Colonic mucosa (tissue), 4 donors: Measurements from ENCODE around the gene METTL24. TPM values are rescaled to one million over a fixed set of nuclear protein-coding genes. Genes with fewer than 3 reads are reported as not detected.
"Not testable (repeated sequence)": the region's sequence is repeated elsewhere in the genome, so short reads cannot be mapped to it uniquely, and the experiment has no call there.

Source experiments
- DNase-seq: peaks from one replicate; pipeline ENCODE4 v3.0.0-alpha.2; 2020
- H3K27ac ChIP-seq: fragments of 200-600 bp; one replicate; pipeline ENCODE4 v1.8.0; 2021
- H3K27me3 ChIP-seq: fragments of 200-600 bp; one replicate; pipeline ENCODE4 v1.8.0; 2021
- H3K36me3 ChIP-seq: fragments of 200-600 bp; one replicate; pipeline ENCODE4 v1.8.0; 2021
- H3K4me1 ChIP-seq: fragments of 200-600 bp; one replicate; pipeline ENCODE4 v1.8.0; 2021; ENCODE audit warnings: mild to moderate bottlenecking
- H3K4me3 ChIP-seq: fragments of 200-600 bp; one replicate; pipeline ENCODE4 v1.8.0; 2021
- H3K9ac ChIP-seq, 2 donors: one replicate each; pipeline ENCODE4 v1.7.0; 2013; ENCODE audit warnings: control low read depth in 2 of 2, low read depth in 2 of 2, low read length in 2 of 2
- H3K9me3 ChIP-seq: fragments of 200-600 bp; one replicate; pipeline ENCODE4 v1.8.0; 2021
- intact Hi-C: fragments of 100-400 bp; cut with DNase I; formaldehyde crosslinking; loops from one replicate; pipeline ENCODE4 v1.14.1; 2022
- total RNA-seq, 2 donors: library from RNA; stranded (reverse); fragmentation: NEBNext Ultra II Directional in 1 of 2; extraction: Animal tissue kit (Norgen Biotek cat#: 25700) in 1 of 2; gene quantifications; one replicate each; pipeline ENCODE4 v1.2.1, GENCODE V29; 2021
- TF ChIP-seq, protein P1 (sequence below): fragments of 200-600 bp; IDR thresholded peaks from one replicate; pipeline ENCODE4 v1.8.0; 2022; ENCODE audit warnings: antibody characterized with exemption, mild to moderate bottlenecking
- donor health status: healthy.
- donor health status: DM: no; HTN: no; CAD: no.
- donor health status: DM: no; HTN: no; CAD: no.

Gene METTL24
- total RNA-seq, 2 donors from 2014 or later = 0.54 to 3.5 TPM

- no peaks in the 10 kb centered on the region for H3K9me3 ChIP-seq
- no peaks in the 10 kb centered on the region for H3K4me1 ChIP-seq
- intact Hi-C loops = no loop called here
- H3K27me3 ChIP-seq = no peaks in the 10 kb centered on the region
- no peaks in the 10 kb centered on the region for H3K36me3 ChIP-seq
- no peak overlapping the region for H3K4me3 ChIP-seq
- H3K9ac ChIP-seq = no peak overlapping the region
- DNase-seq = no peak
- TF ChIP-seq, protein P1, sequence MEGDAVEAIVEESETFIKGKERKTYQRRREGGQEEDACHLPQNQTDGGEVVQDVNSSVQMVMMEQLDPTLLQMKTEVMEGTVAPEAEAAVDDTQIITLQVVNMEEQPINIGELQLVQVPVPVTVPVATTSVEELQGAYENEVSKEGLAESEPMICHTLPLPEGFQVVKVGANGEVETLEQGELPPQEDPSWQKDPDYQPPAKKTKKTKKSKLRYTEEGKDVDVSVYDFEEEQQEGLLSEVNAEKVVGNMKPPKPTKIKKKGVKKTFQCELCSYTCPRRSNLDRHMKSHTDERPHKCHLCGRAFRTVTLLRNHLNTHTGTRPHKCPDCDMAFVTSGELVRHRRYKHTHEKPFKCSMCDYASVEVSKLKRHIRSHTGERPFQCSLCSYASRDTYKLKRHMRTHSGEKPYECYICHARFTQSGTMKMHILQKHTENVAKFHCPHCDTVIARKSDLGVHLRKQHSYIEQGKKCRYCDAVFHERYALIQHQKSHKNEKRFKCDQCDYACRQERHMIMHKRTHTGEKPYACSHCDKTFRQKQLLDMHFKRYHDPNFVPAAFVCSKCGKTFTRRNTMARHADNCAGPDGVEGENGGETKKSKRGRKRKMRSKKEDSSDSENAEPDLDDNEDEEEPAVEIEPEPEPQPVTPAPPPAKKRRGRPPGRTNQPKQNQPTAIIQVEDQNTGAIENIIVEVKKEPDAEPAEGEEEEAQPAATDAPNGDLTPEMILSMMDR = no peak
- H3K27ac ChIP-seq = no peak overlapping the region
Observed at GRCh38 chr6:110317646-110318045, 40.5 kb downstream of the METTL24 start.

- Histone ChIP-seq H3K36me3 (no peaks in the 10 kb centered on the region), H3K9me3 (no peaks in the 10 kb centered on the region), H3K9ac (no peak overlapping the region), H3K27ac (no peak overlapping the region), H3K27me3 (no peaks in the 10 kb centered on the region), H3K4me3 (no peak overlapping the region), H3K4me1 (no peaks in the 10 kb centered on the region)
- TF ChIP-seq, protein P1 = no peak
- intact Hi-C loops = no loop called here
- DNase-seq = no peak
Observed at GRCh38 chr6:110317189-110317588, 41.0 kb downstream of the METTL24 start.

DNA sequence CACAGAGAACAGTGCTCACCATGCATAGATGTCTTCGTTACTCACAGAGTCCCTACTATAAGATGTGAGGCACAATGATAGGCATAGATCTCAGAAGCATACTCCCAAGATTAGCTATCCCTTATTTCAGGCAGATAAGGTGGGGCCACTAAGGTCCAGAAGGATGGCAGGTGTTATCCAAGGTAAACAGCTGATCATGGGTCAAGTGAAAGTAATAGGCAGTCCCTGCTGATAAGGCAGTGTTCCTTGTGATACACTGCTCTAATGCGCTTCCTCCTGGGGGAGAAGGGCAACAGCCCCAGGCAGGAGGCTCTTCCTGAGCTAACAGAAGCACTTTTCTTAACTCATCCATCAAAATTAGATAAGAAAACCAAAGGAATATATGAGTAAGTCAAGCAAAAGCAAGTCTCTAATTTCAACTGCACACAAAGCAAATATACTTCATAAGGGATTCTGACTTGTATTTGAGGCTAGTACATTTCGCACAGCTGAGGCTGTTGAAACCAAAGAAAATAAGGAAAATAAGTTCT, 42.2 kb downstream of the METTL24 start:
- no peaks in the 10 kb centered on the region for H3K36me3 ChIP-seq
- H3K27ac ChIP-seq = no peak overlapping the region
- no peak overlapping the region for H3K9ac ChIP-seq
- DNase-seq = no peak
- no peaks in the 10 kb centered on the region for H3K27me3 ChIP-seq
- intact Hi-C loops = no loop called here
- no peak overlapping the region for H3K4me3 ChIP-seq
- no peaks in the 10 kb centered on the region for H3K9me3 ChIP-seq
- no peaks in the 10 kb centered on the region for H3K4me1 ChIP-seq
- TF ChIP-seq, protein P1 = no peak

DNA sequence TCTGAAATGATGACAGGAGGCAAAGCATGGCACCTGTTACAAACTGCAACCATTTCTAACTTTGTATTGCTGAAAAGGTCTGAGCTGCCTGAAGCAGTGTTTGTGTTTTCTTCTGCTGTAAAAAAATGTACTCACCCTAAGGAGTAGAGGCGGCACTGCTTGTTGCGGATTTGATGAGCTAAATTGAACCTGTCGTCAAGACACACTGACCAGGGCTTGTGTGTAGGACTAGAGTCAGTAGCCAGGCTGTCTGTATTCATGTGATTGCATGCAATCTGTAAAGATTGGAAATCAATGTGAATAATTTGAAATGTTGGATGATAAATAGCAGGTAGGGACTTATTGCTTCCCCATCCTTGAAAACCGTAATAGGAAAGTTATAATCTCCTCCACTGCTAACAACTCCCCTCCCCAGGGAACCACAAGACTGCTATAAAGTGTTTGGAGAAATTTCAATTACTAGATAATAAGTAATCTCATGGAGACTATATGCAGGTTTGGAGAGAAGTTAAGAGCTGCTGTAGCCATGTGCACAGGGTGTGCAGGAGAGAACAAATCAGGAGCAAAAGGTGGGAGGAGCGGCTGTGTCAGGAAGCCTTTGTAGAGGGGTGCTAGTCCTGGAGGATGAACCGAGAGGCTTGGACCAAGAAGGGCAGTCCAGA, 42.8 kb downstream of the METTL24 start:
- no peaks in the 10 kb centered on the region for H3K36me3 ChIP-seq
- intact Hi-C loops = no loop called here
- H3K4me3 ChIP-seq = no peak overlapping the region
- H3K27ac ChIP-seq = no peak overlapping the region
- no peak for DNase-seq
- TF ChIP-seq, protein P1 = no peak
- H3K9me3 ChIP-seq = no peaks in the 10 kb centered on the region
- H3K4me1 ChIP-seq = no peaks in the 10 kb centered on the region
- H3K27me3 ChIP-seq = no peaks in the 10 kb centered on the region
- no peak overlapping the region for H3K9ac ChIP-seq

GRCh38 chr6:110310861-110311446, 47.2 kb downstream of the METTL24 start:
- H3K9me3 ChIP-seq = no peaks in the 10 kb centered on the region
- H3K4me3 ChIP-seq = no peak overlapping the region
- TF ChIP-seq, protein P1 = no peak
- no peak for DNase-seq
- H3K27me3 ChIP-seq = no peaks in the 10 kb centered on the region
- no peaks in the 10 kb centered on the region for H3K4me1 ChIP-seq
- H3K36me3 ChIP-seq = no peaks in the 10 kb centered on the region
- H3K9ac ChIP-seq = no peak overlapping the region
- intact Hi-C loops = no loop called here
- no peak overlapping the region for H3K27ac ChIP-seq

DNA sequence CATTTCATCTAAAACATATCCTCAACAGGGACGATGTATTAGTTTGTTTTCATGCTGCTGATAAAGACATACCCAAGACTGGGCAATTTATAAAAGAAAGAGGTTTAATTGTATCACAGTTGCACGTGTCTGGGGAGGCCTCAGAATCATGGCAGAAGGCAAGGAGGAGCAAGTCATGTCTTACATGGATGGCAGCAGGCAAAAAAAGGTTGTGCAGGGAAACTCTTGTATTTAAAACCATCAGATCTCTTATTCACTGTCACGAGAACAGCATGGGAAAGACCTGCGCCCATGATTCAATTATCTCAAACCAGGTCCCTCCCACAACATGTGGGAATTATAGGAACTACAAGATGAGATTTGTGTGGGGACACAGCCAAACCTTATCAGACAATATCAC, 48.7 kb downstream of the METTL24 start:
- H3K36me3 ChIP-seq, H3K9ac ChIP-seq, H3K27me3 ChIP-seq, H3K9me3 ChIP-seq, H3K4me3 ChIP-seq, intact Hi-C loops, H3K4me1 ChIP-seq, H3K27ac ChIP-seq, DNase-seq: not testable (repeated sequence)
